ENCODE results near the gene CA5A. TPM values are rescaled to one million over a fixed set of nuclear protein-coding genes. Genes with fewer than 3 reads are reported as not detected.
A peak's percentile ranks its signal among the peaks of the same experiment; 100 is the strongest.

The CA5A gene
- total RNA-seq, 4 donors from 2014 or later: not detected

DNA sequence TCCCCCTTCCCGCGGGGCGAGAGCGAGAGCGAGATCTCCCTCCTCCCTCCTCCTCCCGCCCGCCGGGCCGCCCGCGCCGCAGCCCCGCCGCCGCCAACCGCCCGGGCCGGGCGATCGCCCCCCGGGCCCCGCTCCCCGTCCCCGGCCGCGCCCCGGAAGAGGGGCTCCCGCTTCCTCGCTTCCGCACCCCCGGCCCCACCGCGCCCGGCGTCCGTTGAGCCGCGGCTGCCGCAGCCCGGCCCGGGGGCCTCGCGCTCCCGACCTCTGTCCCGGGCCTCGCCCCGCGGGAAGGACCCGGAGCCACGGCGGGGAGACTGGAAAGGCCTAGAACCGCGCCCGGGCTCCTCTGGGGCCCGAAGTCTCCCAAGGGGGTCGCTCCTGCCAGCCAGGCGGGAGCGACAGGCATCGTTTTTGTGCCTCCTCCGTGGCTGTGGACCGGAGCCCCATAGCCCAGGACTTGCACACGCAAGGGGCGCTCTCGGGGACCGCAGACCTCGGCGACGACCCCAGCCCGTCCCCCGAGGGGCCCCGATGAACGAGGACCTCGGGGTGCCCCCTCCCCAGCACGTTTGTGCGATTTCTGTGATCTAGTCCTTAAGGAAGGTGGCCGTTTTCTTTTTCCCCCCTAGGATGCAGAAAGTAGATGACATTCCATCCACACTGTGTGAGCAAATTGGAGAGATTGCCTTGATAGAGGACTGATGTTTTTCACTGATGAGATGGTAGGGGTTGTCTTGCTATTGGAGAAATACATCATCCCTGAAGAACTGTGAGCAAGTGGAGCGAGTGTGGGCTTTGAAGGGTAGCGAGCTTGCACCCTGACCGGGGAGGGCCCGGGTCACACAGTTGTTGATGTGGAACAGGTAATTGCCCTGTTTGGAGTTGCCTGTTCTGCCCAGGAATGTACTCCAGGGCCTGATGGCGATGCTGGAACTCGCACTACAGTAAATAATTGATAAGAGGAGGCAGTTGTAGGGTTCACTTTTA is 15.5 kb upstream of the CA5A start:
- Histone ChIP-seq H3K27me3 (no peaks in the 10 kb centered on the region), H3K9me3 (no peaks in the 10 kb centered on the region), H3K4me1 (peaks cover 0 to 3% of the 10 kb centered on the region in 2 donors), H3K27ac (peak overlapping the region; percentile 98 to 99), H3K36me3 (no peaks in the 10 kb centered on the region), H3K4me3 (peak overlapping the region; percentile 96 to 98)
- intact Hi-C loops (cut with DNase I; ENCODE audit: low total_unique reads): no loop called here
- DNase-seq: no peak
- TF ChIP-seq, protein P1, sequence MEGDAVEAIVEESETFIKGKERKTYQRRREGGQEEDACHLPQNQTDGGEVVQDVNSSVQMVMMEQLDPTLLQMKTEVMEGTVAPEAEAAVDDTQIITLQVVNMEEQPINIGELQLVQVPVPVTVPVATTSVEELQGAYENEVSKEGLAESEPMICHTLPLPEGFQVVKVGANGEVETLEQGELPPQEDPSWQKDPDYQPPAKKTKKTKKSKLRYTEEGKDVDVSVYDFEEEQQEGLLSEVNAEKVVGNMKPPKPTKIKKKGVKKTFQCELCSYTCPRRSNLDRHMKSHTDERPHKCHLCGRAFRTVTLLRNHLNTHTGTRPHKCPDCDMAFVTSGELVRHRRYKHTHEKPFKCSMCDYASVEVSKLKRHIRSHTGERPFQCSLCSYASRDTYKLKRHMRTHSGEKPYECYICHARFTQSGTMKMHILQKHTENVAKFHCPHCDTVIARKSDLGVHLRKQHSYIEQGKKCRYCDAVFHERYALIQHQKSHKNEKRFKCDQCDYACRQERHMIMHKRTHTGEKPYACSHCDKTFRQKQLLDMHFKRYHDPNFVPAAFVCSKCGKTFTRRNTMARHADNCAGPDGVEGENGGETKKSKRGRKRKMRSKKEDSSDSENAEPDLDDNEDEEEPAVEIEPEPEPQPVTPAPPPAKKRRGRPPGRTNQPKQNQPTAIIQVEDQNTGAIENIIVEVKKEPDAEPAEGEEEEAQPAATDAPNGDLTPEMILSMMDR (IDR thresholded peaks at IDR 0.05): no peak
- TF ChIP-seq POLR2A (IDR thresholded peaks at IDR 0.05): no peak

DNA sequence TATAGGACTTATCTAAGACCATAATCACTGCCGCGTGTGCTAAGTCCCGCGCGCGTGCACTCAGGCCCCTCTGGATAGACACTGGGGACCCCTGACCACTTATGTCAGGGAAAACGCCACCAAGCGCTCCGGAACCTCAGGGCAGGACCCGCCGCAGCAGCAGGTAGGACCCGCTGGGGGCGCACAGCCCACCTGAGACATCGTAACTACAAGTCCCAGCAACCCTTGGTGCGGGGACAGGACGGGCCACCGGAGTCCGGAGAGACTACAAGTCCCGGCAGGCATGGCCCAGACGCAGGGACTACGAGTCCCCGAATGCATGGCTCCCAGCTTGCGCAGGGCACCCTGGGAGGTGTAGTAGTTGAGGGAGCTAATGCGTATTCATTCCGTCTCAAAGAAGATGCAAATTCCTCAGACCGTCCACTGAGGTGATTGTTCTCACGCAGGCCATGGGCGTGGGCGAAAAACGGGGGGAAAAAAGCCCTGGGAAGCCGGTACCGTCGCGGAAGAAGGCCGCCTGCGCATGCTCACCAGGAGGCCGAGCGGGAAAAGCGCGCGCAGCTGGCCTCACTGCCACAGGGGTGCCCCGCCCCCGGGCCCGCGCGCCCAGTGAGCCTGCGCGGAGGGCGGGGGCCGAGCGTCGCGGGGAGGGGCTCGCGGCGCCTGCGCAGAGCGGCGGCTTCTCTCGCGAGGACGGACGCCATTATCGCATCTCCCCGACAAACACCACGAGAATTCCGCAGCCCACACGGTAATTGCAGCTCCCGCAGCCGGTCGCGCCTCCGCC is 14.6 kb upstream of the CA5A start, which contains the start of gene BANP:
Gene BANP, plus strand, starts transcription at position 670 of the 787 bp plus-strand sequence. CDS start 23,682 bp downstream, outside the sequence.
- H3K9me3 ChIP-seq: no peaks in the 10 kb centered on the region
- DNase-seq: peak; percentile 96 to 98
- H3K27ac ChIP-seq: peak within 1 kb of the TSS; percentile 98 to 99
- peak within 1 kb of the TSS; percentile 96 to 98 for H3K4me3 ChIP-seq
- H3K4me1 ChIP-seq: peaks cover 0 to 3% of the 10 kb centered on the region in 2 donors
- H3K27me3 ChIP-seq: no peaks in the 10 kb centered on the region
- peak; percentile 71 to 84 for TF ChIP-seq POLR2A (IDR thresholded peaks at IDR 0.05)
- TF ChIP-seq, protein P1 (IDR thresholded peaks at IDR 0.05): peak in 3 of 4 experiments; percentile 49 to 68 (median 53)
- intact Hi-C loops (cut with DNase I; ENCODE audit: low total_unique reads): no loop called here
- no peaks in the 10 kb centered on the region for H3K36me3 ChIP-seq

DNA sequence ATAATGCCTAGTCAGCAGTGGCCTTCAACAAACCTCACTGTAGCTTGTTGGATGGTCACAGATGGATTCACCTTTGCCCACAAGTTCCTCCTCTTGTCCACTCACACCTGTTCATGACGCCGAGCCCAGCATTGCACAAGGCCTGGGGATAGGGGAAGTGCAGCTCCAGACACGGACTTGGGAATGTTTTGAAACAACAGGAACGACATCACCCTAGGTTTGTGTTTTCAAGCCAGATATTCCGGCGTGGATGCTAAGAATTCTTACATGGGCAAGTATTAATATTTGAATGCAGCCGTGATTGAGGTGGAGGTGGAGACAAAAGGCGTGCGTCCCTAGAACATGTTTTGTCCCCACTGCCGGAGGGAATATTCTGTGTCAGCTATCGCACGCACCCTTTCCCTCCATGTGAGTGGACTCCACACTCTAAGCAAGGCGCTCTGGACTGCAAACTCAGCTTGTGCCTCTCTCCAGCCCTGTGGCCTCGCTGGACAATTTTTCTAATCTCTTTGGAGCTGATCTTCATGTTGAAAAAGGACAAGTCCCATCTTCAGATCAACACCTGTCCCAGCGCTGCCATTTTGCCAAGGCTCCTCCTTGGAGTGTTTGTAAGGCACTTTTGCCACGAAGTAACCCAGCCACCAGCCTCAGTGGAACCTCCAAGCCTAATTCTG is 12.9 kb upstream of the CA5A start:
- no peak for DNase-seq
- intact Hi-C loops (cut with DNase I; ENCODE audit: low total_unique reads): no loop called here
- TF ChIP-seq, protein P1 (IDR thresholded peaks at IDR 0.05): no peak
- TF ChIP-seq POLR2A (IDR thresholded peaks at IDR 0.05): no peak
- H3K4me1 ChIP-seq: peaks cover 0 to 3% of the 10 kb centered on the region in 2 donors
- no peaks in the 10 kb centered on the region for H3K27me3 ChIP-seq
- no peak overlapping the region for H3K27ac ChIP-seq
- no peak overlapping the region for H3K4me3 ChIP-seq
- no peaks in the 10 kb centered on the region for H3K36me3 ChIP-seq
- no peaks in the 10 kb centered on the region for H3K9me3 ChIP-seq

DNA sequence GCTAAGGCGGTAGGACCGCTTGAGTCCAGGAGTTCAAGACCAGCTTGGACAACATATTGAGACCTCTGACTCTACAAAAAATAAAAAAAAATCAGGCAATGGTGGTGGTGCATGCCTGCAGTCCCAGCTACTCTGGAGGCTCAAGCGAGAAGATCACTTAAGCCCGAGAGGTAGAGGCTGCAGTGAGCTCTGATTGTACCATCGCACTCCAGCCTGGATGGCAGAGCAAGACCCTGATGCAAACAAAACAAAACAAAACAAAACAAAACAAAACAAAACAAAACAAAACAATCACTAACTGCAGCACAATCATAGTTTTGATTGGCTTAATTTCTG is 12.4 kb upstream of the CA5A start:
- intact Hi-C loops (cut with DNase I; ENCODE audit: low total_unique reads): no loop called here
- TF ChIP-seq POLR2A (IDR thresholded peaks at IDR 0.05): no peak
- TF ChIP-seq, protein P1 (IDR thresholded peaks at IDR 0.05): no peak
- Histone ChIP-seq H3K9me3 (no peaks in the 10 kb centered on the region), H3K36me3 (no peaks in the 10 kb centered on the region), H3K4me1 (peaks cover 0 to 2% of the 10 kb centered on the region in 2 donors), H3K27ac (no peak overlapping the region), H3K4me3 (no peak overlapping the region), H3K27me3 (no peaks in the 10 kb centered on the region)
- DNase-seq: no peak

All from uterus (tissue), 4 donors.